Measurements from ENCODE around the gene MRPL44. TPM values are rescaled to one million over a fixed set of nuclear protein-coding genes. Genes with fewer than 3 reads are reported as not detected.

The MRPL44 gene
- total and polyA plus RNA-seq, 2 of the 13 experiments (the other 11 are each of a cell fraction or from before 2014, with no cell fraction given) = 38.4 to 78.0 TPM

Other genes starting within 250 kb of the MRPL44 start
- gene AP1S3, start 119.9 kb upstream of the MRPL44 start, total RNA-seq (2016; rRNA removed; fragmentation: Illumina TruSeq; extraction: Trizol) = 16.3 and 26.3 TPM in 2 replicates
- gene AP1S3, start 119.9 kb upstream of the MRPL44 start, polyA plus RNA-seq (2011; rRNA removed) = 2.9 and 3.0 TPM in 2 replicates
- gene WDFY1, start 12.1 kb upstream of the MRPL44 start, total RNA-seq (2016; rRNA removed; fragmentation: Illumina TruSeq; extraction: Trizol) = 77.0 and 92.1 TPM in 2 replicates
- 77.1 and 78.4 TPM in 2 replicates for gene WDFY1, start 12.1 kb upstream of the MRPL44 start, polyA plus RNA-seq (2011; rRNA removed)
- gene SERPINE2, start 81.8 kb downstream of the MRPL44 start, total RNA-seq (2016; rRNA removed; fragmentation: Illumina TruSeq; extraction: Trizol) = 5.5 and 7.9 TPM in 2 replicates
- 18.1 and 24.3 TPM in 2 replicates for gene SERPINE2, start 81.8 kb downstream of the MRPL44 start, polyA plus RNA-seq (2011; rRNA removed)

Data from HepG2 (cell line).